HG02973 (cell line): Measurements from ENCODE around the gene MAPK9.

ENCODE experiments used
- ATAC-seq: cut with Tn5 transposase; IDR thresholded peaks from one replicate; pipeline ENCODE4 v1.9.1; 2021; ENCODE audit warnings: moderate library complexity; ENCODE audit not compliant: unreplicated experiment

Gene MAPK9

DNA sequence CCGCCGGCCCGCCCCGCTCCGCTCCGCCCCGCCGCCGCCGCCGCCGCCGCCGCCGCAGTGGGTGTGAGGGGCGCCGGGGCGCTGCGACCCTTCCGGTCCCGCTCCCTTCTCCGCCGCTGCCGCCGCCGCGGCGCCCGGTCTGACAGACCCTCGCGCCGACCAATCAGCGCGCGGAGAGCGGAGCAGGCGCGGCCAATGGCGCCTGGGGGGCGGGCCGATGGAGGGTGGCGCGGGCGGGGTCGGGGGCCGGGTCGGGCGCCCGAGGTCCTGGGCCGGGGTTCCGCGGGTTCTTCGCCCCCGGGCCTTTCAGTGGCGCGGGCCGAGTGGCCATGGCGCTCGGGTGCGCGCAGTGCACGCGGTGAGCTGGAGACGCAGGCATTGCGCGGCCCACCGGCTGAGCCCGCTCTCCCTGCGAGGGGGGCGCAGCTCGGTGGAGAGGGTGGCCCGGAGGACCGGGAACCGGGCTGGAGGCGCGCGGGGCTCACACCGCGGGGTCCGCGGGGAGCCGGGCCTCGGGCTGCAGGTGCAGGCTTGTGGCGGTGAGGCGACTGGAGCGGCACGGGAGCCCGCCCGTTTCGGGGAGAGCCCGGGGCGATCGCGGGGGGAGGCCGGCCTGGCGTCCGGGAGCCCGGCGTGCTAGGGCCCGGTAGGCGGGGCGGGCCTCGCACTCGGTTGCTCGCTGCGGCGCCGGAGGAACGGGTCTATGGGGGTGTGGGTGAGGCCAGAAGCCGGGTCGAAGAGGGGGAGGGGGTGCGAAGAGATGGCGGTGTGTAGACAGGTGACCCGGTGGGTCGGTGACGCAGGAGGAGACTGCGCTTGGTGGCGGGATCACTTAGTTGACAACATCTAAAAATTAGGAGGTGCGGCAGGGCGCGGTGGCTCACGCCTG is at the start of gene MAPK9:
Gene MAPK9 (minus strand): TSS at position 141 of the 889 bp plus-strand sequence. CDS start 11,522 bp downstream, outside the sequence.
- ATAC-seq = peak; percentile 74

DNA sequence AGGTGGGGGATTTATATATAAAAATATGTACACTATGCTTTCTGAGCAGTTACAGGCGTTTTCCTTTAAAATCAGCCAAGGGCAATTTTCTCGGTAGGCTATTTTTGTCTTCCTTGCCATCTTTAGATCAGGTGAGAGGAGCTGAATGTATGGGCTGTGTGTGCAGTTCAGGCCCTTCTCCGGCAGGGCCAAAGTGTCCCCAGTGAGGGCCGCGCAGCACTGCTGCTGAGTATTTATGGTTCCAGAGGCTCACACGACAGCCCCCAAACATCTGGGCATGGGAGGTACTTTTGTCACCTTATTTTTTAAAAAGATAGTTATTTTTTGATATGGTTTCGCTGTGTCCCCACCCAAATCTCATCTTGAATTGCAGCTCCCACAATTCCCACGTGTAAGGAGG is 49.7 kb upstream of the MAPK9 start:
- ATAC-seq = no peak

DNA sequence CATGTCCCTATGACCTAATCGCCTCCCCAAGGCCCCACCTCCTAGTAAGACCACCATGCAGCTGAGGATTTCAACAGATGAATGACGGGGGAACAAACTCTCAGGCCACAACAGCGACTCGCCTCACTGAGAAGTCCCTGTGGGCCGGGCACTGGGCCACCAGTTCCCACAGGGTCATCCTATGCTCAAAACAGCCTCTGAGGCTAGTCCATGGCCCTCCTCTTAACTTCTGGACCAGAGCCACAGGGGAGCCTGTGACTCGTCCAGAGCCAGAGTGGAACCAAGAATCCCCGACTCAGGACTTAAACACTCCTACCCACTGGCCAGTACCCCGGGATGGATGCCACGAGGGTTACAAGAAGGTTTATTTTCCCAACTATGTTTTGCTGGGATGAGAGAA is 49.0 kb upstream of the MAPK9 start:
- no peak for ATAC-seq

DNA sequence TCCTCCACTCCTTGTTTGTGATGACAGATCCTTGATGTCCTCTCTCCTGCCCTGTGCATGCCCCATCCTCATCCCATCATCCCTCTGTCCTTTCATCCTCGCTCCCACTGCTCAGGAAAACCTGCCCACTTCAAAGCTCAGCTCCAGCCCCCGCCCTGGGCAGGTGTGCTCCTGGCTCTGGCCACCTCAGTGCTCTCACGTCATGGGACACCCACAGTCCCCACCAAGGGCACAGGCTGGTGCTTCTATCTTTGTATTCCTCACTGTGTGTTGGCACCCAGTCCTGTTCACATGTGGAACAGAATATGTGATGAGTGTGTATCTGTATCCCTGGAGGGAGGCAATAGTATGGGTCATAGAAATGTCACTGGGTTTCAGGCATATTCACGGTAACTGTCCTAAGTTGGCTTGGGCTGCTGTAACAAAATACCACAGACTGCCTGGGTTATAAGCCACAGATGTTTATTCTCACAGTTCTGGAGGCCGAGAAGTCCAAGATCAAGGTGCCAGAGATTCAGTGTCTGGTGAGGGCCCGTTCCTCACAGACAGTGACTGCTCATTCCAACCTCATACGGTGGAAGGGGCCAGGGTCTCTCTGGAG is 47.8 kb upstream of the MAPK9 start:
- ATAC-seq = no peak

DNA sequence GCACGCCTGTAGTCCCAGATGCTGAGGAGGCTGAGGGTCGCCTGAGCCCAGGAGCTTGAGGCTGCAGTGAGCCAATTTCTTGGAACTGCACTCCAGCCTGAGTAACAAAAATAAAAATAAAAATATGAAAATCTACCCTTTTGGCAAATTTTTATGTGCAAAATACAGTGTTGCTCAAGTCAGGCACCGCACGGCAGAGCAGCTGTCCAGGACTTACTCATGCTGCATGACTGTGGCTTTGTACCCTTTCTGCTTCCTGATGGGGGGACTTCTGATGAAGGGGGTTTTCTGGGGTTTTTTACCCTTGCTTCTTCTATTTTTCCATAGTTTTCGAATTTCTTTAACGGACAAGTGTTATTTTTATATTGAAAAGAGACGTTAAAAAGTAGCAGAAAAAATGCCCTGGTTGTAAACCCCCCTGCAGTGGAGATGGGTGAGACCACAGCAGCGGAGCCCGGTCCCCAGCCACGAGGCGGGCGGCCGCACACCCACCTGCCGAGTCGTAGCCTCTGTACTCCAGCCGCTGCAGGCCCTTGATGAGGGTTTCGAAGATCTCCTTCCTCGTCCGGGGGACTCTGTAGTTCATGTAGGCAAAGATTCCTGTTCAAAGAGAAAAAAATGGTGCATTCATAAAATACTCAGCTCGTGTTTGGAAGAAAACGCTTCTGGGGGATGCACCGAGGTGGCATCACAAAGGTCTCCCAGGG is 46.3 kb upstream of the MAPK9 start:
- no peak for ATAC-seq

DNA sequence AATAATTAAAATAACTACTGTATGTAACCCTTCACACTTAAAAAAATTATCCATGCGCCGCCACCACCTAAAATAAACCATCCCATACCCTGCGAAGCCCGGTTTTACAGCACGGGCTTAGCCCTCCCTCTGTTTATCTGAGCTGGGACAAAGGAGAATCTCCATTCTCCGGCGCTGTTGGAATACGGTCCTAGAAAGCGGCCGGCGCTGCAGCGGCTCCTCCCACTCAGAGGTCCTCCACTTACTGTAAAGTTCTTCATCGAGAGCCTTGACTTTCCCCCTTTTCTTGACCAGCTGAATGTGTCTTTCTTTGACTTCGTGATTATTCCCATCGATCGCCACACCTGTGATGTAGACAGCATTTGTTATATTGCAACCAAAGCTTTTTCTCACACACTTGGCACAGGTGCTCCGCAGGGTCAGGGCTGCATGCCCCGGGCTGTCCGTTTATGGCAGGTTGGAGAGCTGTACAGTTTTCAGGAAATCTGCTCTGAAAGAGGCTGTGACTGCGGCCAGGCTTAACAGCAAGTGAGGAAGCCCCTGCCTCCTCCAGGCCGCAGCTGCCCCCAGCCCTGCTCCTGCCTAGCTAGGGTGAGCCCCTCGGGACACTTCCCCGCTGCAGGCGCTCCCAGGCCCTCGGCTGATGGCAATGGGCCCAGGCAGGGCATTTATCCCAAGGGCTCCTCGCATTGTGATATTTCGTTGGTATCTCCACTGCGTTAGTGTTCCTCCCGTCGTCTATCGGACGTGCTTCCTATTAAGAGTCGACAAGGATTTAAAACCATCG is 44.5 kb upstream of the MAPK9 start:
- ATAC-seq = no peak

DNA sequence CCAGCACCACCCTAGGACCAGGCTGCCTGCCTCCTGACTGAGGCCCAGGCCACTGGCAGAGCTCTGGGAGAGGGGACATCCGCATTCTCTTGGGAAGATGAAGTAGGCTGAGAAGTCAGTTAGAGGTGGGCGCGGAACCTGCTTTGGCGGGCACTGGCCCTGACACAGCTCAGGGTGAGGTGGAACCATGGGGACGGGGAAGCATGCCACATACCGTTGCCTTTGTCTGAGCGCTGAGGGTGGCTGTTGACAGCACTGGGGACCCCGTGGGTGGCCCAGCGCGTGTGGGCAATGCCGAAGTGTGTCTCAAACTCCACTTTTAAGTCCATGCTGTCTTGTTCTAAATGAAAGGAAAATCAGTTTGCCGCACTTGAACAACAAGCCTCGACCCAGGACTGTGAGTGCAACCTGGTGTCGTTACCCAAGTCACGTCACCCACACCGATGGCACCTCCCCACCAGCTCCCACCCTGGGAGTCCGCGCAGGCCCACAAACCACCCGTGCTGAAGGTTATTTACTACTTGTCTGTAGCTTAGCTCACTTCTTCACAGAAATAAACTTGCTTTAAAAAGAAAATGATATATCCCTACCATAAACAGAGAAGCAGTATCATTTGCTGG is 43.8 kb upstream of the MAPK9 start:
- no peak for ATAC-seq

DNA sequence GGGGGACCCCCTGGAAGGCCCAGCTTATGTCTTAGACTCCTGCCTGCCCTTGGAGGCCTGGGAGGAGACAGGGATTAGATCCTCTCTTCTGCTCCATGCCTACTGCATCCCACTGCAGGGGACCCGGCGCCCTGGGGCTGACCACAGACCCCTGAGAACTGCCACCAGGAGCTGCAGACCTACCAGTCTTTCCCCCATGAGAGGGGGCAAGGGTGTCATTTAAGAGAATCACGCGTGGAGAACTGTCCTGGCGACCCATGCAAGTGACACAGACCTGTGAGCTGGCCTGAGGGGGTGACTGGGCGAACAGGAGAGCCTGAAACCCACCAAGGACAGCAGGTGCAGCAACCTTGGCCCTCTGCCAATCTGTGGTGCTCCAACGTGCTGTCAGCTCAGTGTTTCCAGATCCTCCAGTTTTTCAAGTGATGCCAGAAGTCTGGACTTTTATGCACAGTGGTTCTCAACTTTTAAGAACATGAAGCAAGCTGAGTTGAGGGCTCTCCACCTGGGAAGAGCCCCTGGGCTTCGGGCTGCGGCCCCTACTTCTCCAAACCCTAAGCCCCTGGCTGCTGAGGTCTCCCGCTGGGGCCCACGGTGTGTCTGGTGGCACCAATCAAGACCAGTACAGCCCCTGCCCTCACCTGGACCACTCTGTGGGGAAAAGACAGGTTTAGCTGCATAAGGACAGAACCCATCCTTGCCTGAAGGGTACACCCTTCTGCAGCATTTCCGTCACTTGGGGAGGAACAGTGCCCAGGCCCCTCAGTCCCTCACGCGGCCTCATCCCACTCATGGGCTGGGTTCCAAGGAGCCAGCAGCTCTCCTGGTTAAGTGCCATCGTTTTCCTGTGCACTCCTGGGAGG is 43.1 kb upstream of the MAPK9 start:
- no peak for ATAC-seq

DNA sequence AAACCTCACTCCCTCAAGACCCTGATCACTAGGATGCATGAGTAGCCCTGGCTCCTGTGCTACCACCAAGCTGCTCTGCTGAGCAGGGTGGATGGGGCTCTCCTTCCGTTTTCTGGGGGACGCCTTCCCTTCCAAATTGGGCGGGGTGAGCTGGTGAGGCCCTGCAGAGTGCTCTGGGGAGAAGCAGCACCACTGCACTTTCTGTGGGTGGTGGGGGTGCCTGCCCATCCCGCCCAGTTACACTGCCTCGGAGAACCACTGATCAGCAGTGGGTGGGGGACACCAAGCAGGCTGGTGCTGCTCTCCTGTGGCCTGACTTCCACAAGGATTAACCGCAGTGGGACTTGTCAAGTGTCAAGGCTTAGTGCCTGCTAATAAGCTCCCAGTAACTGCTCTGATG is 42.3 kb upstream of the MAPK9 start:
- ATAC-seq = no peak

DNA sequence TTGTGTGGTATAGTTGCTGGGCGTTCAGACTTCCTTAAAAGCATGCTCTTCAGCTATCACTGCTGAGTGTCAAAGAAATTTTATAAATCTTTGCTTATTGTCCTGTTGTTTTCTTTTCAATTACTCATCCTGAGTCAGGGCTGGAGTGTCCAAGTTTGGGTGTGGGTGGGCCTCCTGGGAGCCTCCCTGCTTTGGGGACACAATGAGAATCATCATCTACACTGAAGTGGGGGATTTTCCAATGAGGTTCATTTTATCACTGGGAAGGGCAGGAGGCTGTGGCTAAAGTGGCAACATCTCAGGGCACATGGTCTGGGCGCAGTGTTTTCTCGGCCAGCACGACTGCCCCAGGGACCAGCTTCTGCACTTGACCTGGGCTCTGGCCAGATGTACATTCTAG is 41.8 kb upstream of the MAPK9 start:
- no peak for ATAC-seq

DNA sequence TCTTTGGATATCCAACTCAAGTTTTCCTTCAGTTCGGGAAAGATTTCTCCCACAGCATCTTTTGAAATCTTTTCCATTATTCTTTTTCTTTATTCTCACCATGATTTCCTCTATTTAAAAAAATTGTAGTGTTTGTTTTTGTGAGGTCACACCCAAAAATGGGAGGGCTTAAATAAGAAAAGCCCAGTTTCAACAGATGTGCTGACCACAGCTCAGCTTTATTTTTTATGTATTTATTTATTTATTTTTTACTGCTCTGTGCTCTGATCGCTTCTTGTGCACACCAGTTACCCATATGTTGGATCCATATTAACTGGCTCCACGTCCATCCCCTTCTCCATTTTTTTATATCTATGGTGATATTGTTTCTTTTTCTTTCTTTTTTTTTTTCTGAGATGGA is 41.0 kb upstream of the MAPK9 start:
- ATAC-seq = no peak

DNA sequence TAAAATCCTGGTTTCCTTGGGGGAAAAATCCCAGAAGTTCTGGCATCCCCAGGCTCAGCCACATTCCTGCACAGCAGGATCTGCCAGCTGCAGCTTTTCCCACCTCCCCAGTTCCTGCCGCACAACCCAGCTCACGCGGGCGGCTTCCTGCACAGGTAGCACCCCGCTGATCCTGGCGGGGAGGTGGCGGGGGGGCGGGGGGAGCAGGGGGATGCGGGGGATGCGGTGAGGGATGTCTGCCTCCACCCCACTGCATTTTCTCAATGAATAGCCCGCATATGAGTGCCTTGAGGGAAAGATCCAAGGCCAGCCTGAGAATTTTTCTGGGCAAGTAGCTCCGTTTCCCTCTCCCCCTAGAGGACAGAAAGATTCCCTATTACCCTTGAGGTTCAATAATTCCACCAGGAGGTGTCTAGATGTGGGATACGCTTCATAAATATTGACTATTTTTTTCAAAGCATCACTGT is 40.2 kb upstream of the MAPK9 start:
- no peak for ATAC-seq

DNA sequence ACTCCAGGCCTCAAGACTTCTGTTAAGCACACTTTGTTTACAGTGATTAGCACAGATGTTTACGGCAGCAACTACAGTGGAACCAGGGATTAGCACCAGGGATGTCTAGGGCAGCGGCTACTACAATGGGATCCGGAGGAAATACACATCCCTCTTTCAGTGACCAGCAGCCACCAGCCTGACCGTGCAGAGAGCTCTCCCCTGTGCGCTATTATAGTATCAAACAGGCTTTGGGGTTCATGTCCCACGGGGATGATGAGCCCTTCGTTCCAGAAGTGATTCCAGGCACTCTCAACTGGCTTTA is 39.7 kb upstream of the MAPK9 start:
- ATAC-seq = no peak

DNA sequence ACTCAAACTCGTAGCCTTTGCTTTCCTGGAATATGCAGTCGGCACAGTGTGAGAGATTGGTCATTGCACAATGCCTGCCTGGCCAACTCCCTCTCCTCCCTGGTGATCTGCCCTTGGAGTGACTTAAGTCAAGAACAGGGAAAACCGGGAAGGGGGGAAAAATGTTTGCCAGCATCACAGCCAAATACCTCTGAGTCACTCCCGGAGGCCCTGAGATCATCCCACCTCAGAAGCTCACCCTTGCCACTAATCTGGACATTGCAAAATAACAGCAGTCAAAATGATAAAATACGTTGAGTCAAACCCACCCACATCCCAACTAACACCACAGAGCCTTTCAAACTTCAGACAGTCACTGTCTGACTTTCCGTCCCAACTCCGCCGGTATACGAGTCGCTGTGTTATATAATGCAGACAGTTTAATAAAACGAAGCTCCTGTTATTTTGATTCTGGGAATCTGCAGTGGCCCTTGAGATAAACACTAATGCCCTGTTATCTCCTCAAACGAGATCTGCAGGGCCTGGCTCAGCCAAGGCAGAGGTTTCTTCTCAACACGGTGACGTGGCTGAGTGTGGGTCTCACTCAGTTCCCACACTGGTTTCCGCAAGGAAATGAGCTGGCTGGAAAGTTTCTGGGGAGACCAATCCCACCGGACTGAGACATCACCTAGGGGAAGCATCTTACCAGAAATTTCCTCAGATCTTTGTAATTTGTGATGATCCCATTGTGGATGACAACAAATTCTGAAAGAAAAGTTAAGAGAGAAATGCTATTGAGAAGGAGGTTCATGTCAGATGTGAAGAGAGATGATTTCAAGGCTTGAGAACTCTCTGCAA is 39.1 kb upstream of the MAPK9 start:
- no peak for ATAC-seq

DNA sequence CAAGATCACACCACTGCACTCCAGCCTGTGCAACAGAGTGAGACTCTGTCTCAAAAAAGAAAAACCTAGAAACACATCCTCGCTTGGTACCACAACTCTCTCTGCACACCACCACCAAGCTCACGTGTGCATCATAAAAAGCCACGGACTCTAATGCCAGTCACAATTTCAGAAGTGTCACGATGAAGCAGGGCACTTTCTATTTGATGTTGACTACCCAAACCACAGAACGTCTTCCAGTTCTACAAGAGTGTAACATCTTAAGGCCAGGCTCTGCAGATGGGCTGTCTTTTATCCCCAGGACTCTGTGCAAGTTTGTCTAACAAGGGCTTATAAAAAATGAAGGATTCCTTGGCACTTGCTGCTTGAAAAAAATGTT is 38.4 kb upstream of the MAPK9 start:
- no peak for ATAC-seq

DNA sequence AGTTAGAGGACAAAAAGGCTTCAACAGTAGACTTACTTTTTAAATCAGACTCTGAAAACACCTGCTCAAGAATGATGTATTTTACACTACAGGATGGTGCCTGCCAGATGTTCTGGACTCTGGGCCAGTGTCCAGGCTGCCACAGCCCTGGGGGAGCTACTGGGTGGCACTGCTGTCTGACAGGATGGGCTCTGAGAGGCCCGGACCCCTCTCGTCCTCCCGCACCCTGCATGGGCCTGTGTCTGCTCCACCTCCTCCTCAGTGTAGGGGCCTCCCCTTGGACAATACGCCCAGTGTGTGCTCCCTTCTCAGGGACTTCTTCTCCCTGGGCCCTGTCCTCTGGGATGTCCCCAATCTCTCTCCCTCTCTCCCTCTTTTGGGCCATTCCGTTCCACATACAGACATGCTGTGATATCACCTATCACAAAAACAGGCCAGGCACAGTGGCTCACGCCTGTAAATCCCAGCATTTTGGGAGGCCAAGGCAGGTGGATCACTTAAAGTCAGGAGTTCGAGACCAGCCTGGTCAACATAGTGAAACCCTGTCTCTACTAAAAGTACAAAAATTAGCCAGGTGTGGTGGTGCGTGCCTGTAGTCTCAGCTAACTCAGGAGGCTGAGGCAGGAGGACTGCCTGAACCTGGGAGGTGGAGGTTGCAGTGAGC is 37.9 kb upstream of the MAPK9 start:
- no peak for ATAC-seq

DNA sequence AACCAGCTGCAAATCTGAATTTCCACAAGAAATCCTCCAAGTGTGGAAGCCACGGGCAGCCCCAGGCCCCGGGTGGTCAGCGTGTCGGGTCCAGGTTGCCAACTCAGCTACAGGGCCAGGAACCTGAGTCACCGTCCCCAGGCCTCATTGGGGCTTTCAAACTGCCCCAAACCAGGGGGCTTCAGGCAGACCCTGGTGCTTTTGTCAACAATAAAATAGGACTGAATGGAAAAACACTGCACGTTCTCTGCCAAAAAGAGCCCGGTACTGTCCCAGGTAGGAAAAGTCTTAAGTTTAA is 37.2 kb upstream of the MAPK9 start:
- no peak for ATAC-seq

DNA sequence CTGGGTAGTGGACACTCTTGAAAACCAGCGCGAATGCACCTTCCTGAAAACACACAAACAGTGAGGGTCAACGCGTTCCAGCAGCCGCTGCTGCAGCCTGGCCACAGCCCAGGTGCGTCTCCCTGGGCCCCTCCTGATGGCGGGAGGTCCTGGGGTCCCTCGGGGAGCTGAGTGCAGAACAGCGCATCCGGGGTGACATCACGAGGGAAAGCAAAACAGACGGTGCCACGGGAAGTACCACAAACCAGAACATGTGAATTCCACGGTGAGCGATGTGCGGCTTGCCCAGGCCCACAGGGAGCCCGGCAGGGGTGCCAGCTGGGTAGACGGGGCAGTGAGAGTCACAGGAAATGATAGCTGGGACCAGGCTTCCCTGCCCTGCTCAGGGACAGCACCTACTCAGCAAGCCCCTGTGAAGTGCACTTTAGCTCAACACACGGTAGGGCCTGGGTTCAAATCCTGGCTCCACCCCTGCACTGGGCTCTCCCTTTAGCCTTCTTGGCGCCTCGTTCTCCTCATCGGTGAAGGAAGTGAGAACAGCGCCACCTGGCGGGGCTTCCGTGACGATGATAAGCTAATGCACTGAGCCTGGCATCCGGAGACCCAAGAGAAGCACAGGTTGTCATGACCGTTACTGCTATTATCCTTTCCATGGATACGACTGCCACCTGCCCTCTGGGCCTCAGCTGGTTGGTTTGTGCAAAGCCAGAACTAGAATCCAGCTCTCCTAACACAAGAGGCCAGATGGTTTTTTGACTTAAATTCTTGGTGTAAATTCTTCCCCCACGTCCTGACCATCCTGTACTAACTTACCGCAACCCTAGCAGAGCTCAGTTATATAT is 36.6 kb upstream of the MAPK9 start:
- peak; percentile 88 for ATAC-seq
